Body of pancreas (tissue), 4 donors: ENCODE data around the gene MEOX1. TPM values are rescaled to one million over a fixed set of nuclear protein-coding genes. Genes with fewer than 3 reads are reported as not detected.

ENCODE experiments used
- ATAC-seq: fragments of 150-250 bp; one replicate; pipeline ENCODE4 v1.9.1; 2016
- DNase-seq, 4 donors: peaks; one replicate each; pipeline ENCODE4 v3.0.0-alpha.2; 2019
- H3K27ac ChIP-seq, 4 donors: fragments of 200-600 bp; sonication (generic); 1 replicate in 3 of 4; 2 replicates in 1 of 4; pipeline versions ENCODE4 v1.5.1 to v1.6.1; 2016 to 2019; ENCODE audit warnings: mild to moderate bottlenecking in 1 of 4, mixed read lengths in 1 of 4, moderate library complexity in 1 of 4
- H3K27me3 ChIP-seq, 2 donors: fragments of 200-600 bp; sonication (generic); one replicate each; pipeline ENCODE4 v1.6.0; 2016; ENCODE audit warnings: mild to moderate bottlenecking in 1 of 2
- H3K36me3 ChIP-seq, 2 donors: fragments of 200-600 bp; sonication (generic); replicated peaks in 1 of 2; 2 replicates each; pipeline ENCODE4 v1.5.1; 2016; ENCODE audit warnings: low read depth in 2 of 2; ENCODE audit not compliant: insufficient read depth in 1 of 2
- H3K4me1 ChIP-seq: fragments of 200-600 bp; sonication (generic); one replicate; pipeline ENCODE4 v1.6.0; 2016
- H3K4me3 ChIP-seq, 2 donors: fragments of 200-600 bp; sonication (generic); 1 replicate in 1 of 2; 2 replicates in 1 of 2; pipeline ENCODE4 v1.5.1; 2016 to 2019
- H3K9me3 ChIP-seq, 3 donors: fragments of 200-600 bp; sonication (generic); 1 replicate in 2 of 3; 2 replicates in 1 of 3; pipeline ENCODE4 v1.5.1; 2016
- POLR2A ChIP-seq, 3 donors: fragments of 450-650 bp; IDR thresholded peaks; one replicate each; pipeline ENCODE4 v1.6.1; 2016; ENCODE audit warnings: antibody characterized with exemption in 3 of 3, mild to moderate bottlenecking in 2 of 3
- WGBS, 2 donors: methylation state at CpG; one replicate each; pipeline ENCODE4 v1.1.5; 2017; 5-methylcytosine and 5-hydroxymethylcytosine counted together
- intact Hi-C: fragments of 100-400 bp; cut with DNase I; formaldehyde crosslinking; loops from one replicate; pipeline ENCODE4 v1.15.1; 2023
- total RNA-seq, 2 donors: library from RNA; depleted of rRNA; stranded (reverse); fragments of >200 nt; gene quantifications; one replicate each; pipeline ENCODE4 v1.1.0, GENCODE V29; 2016
- TF ChIP-seq, protein P1 (sequence below), 7 experiments: fragments of 450-650 bp in 4 of 7; fragments of 200-600 bp in 3 of 7; sonication (generic) in 3 of 7; IDR thresholded peaks; one replicate each; pipeline ENCODE4 v1.5.1; 2016 to 2019; ENCODE audit warnings: antibody characterized with exemption in 7 of 7

MEOX1 gene
- total RNA-seq, 2 donors from 2014 or later, result 0.52 to 2.3 TPM

DNA sequence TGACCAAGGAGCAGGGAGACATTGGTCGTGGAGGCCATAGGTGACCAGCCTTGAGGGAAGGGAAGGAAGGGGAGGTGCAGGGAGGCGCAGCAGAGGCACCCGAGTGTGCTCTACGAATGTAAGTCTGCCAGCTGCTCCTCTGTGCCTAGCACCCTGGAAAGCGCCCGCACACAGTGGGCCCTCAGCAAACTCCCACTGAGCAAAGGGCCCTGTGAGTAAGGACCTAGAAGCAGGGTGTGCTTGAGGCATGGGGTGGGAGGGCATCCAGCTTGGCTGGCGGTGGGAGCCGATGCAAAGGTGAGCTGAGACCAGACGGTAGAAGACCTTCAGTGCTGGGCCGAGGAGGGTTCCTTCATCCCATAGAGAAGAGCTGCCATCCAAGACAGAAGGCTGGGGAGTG is 36.2 kb upstream of the MEOX1 start:
- Histone ChIP-seq H3K27me3 (no peaks in the 10 kb centered on the region), H3K4me1 (peaks cover 9% of the 10 kb centered on the region), H3K4me3 (no peak overlapping the region), H3K36me3 (no peaks in the 10 kb centered on the region), H3K27ac (no peak overlapping the region), H3K9me3 (no peaks in the 10 kb centered on the region)
- intact Hi-C loops, result no loop called here
- no peak for DNase-seq
- WGBS, 2 donors, result 73 to 75% methylated on average over 10 of the region's 10 CpGs
- TF ChIP-seq POLR2A (IDR thresholded peaks at IDR 0.05), result no peak
- TF ChIP-seq, protein P1, sequence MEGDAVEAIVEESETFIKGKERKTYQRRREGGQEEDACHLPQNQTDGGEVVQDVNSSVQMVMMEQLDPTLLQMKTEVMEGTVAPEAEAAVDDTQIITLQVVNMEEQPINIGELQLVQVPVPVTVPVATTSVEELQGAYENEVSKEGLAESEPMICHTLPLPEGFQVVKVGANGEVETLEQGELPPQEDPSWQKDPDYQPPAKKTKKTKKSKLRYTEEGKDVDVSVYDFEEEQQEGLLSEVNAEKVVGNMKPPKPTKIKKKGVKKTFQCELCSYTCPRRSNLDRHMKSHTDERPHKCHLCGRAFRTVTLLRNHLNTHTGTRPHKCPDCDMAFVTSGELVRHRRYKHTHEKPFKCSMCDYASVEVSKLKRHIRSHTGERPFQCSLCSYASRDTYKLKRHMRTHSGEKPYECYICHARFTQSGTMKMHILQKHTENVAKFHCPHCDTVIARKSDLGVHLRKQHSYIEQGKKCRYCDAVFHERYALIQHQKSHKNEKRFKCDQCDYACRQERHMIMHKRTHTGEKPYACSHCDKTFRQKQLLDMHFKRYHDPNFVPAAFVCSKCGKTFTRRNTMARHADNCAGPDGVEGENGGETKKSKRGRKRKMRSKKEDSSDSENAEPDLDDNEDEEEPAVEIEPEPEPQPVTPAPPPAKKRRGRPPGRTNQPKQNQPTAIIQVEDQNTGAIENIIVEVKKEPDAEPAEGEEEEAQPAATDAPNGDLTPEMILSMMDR (IDR thresholded peaks at IDR 0.05), result no peak
- no peak for ATAC-seq

DNA sequence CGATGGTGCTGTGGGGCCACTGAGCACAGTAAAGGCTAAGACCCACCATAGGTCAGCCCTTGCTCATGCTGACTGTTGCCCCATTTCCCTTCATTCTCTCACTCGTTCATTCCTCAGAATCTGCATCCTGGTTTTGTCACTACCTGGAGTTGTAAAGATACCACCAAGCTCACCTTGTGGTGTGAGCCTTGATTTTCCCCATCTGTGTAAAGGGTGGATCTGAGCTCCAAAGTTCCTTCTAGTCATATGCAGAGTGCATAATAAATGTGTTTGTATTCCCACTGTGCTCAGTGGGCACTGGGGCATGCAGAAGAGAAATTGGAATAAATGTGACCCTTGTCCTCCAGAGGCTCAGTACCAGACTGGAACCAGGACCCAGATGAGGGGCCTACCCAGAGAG is 35.2 kb upstream of the MEOX1 start:
- intact Hi-C loops, result no loop called here
- ATAC-seq (no peak), DNase-seq (no peak)
- Histone ChIP-seq H3K27me3 (no peaks in the 10 kb centered on the region), H3K27ac (no peak overlapping the region), H3K9me3 (no peaks in the 10 kb centered on the region), H3K4me1 (peaks cover 9% of the 10 kb centered on the region), H3K36me3 (no peaks in the 10 kb centered on the region), H3K4me3 (no peak overlapping the region)
- TF ChIP-seq, protein P1 (IDR thresholded peaks at IDR 0.05), result no peak
- TF ChIP-seq POLR2A (IDR thresholded peaks at IDR 0.05), result no peak
- WGBS, 2 donors, result 64% methylated on average over 1 to 2 of the region's 2 CpGs

- ATAC-seq (no peak), DNase-seq (no peak)
- no peaks in the 10 kb centered on the region for H3K9me3 ChIP-seq
- TF ChIP-seq, protein P1 (IDR thresholded peaks at IDR 0.05), result no peak
- TF ChIP-seq POLR2A (IDR thresholded peaks at IDR 0.05), result no peak
- WGBS, 2 donors, result 24 to 26% methylated on average over 7 to 12 of the region's 12 CpGs
- no peak overlapping the region for H3K4me3 ChIP-seq
- no peak overlapping the region for H3K27ac ChIP-seq
- H3K36me3 ChIP-seq, result no peaks in the 10 kb centered on the region
- no peaks in the 10 kb centered on the region for H3K27me3 ChIP-seq
- intact Hi-C loops, result no loop called here
- peaks cover 9% of the 10 kb centered on the region for H3K4me1 ChIP-seq
These were observed 34.5 kb upstream of the MEOX1 start for GRCh38 chr17:43695970-43696865.

DNA sequence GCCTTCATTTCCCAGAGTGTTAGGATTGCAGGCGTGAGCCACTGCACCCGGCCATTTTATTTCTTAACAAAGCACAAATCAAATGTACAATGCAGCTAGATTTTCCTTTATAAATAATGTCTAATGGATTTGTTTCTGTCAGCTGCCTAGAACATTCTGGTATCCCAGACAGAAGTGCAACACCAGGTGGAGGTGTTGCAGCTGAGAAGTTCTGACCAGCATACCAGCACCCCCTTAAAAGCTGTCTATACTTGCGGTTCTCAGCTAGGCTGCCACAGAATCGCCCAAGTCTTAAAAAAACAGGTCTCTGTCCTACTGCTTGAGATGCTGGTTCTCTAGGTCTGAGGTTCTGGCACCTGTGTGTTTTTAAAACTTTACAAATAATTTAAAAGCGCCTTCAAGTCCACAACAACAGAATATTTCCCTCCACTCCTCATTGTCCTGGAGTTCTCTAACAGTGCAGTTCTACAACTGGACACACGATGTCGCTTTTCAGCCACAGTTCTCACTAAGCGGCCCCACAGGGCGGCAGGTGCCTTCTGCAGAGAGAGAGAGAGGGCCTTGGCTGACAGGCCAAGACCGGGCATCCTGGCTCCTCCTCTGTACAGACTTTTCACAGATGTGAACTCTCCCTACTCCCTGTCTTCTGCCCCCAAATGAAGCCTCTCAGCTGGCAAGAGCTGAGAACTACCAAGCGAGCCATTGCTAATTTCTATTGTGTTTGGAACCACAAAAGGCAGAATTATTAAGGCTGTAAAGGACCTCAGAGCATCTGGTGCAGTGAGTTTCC is 32.6 kb upstream of the MEOX1 start:
- TF ChIP-seq, protein P1 (IDR thresholded peaks at IDR 0.05), result peak; percentile 86 to 97 (median 94)
- TF ChIP-seq POLR2A (IDR thresholded peaks at IDR 0.05), result no peak
- intact Hi-C loops, result no loop called here
- peak; percentile 83 to 86 (median 84) for DNase-seq
- H3K36me3 ChIP-seq, result no peaks in the 10 kb centered on the region
- peak; percentile 95 for ATAC-seq
- WGBS, 2 donors, result 21 to 23% methylated on average over 11 of the region's 11 CpGs
- H3K9me3 ChIP-seq, result no peaks in the 10 kb centered on the region
- H3K27me3 ChIP-seq, result no peaks in the 10 kb centered on the region
- no peak overlapping the region for H3K27ac ChIP-seq
- peaks cover 9% of the 10 kb centered on the region for H3K4me1 ChIP-seq
- H3K4me3 ChIP-seq, result no peak overlapping the region
